ENCODE results near the gene PI16.
A peak's percentile ranks its signal among the peaks of the same experiment; 100 is the strongest.
"Not testable (repeated sequence)": the region's sequence is repeated elsewhere in the genome, so short reads cannot be mapped to it uniquely, and the experiment has no call there.

Gene PI16

DNA sequence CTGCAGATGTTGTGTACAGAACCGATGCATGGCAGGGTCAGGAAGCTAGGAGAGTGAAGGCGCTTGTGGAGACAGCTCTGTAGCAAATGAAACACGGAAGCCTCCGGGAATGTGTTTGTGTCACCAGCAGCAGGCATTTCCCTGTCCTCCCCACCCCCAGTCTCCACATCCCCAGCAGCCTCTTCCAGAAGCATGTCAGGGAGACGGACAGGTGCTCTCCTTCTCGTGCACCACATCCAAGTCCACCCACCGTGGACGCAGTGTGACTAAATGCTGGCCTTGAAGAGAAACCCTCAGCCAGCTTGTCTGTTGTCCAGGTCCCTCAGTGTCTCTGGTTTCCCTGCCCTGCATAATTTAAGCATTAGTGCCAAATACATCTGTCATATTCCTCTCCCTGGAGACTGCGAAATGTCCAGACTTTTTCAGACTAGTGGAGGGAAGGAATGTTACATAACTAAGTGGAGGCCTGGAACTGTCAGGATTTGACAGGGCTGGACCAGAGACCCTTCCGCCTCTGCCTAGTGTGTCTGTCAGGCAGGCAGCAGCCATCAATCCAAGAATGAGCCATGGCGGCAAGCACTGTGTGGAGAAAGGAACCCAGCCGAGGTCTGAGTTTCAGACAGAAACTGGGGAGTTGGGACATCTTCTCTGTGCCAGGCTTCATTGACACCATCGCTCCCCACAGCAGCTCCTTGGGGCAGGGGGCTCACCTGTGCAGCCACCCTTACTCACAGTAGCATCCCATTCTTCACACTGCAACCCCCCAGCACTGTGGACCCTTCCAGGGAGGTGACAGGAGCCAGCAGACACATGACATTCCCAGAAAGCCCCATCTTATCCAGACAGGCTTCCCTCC is 26.6 kb upstream of the PI16 start:
- Histone ChIP-seq H3K27ac (peak overlapping the region in 10 of 21 experiments; percentile 6 to 64 (median 47)), H3K4me3 (no peak overlapping the region)

DNA sequence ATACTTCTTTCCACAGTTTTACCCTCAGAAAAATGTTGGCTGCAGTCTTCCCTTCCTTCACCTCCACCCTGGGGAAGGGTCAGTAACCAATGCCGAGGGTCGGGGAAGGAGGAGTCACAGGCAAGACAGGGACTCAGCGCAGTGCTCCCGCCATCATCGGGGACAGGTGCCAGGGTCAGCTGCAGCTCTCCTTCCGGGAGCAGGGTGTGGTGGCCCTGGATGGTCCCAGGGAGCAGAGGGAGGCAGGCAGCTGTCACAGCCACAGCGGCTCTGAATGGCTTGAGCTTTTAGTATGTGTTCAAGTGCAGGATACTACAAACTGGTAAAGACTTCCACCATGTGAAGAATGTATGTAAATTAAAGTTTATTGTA is 26.0 kb upstream of the PI16 start:
- Histone ChIP-seq H3K4me3 (no peak overlapping the region), H3K27ac (peak overlapping the region in 9 of 21 experiments; percentile 6 to 64 (median 46))

GRCh38 chr6:36929152-36929551 is 25.4 kb upstream of the PI16 start:
- peak overlapping the region in 5 of 21 experiments; percentile 6 to 48 (median 26) for H3K27ac ChIP-seq

DNA sequence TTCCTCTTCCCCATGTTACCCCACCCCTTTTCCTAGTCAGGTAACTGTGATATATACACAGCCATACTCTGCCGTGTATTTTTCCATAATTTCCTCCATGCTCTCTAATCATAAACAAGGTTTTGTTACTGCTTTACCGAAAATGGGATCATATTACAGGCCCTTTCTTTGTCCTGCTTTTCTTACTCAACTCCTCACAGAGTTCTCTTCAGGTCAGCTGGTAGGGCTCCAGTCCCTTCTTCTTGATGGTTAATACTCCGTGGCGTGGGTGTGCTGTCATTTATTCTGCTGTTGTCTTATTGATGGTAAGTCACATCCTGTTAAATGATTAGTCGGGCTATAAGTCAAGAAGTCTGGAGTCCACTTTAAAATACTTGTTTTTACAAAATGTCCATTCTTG is 24.9 kb upstream of the PI16 start:
- no peak overlapping the region for H3K4me3 ChIP-seq
- H3K27ac ChIP-seq: peak overlapping the region in 4 of 21 experiments; percentile 12 to 56 (median 32)

More at GRCh38 chr6:36929152-36929551, 25.4 kb upstream of the PI16 start:
- no peak overlapping the region for H3K4me3 ChIP-seq

- H3K27ac ChIP-seq: peak overlapping the region in 4 of 21 experiments; percentile 12 to 72 (median 36)
These were observed 24.1 kb upstream of the PI16 start for GRCh38 chr6:36930483-36930882.

DNA sequence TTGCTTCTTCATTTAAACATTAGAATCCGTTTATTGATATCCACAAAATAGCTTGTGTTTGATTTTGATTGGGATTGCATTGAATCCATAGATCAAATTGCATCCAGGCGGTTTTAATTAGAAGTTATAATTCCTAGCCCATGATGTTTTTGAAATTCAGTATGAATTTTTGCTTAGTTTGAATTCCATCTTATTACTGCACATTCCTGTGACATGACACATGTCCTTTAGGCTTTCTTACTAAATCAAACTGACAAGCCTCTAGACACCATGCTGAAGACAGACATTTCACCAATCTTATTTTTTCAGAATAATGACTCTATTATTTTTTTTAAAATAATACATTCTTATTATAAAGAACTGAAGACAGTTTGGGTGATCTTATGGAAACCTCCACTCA is 21.4 kb upstream of the PI16 start:
- no peak overlapping the region for H3K4me3 ChIP-seq

More at GRCh38 chr6:36930483-36930882, 24.1 kb upstream of the PI16 start:
- H3K4me3 ChIP-seq: no peak overlapping the region

DNA sequence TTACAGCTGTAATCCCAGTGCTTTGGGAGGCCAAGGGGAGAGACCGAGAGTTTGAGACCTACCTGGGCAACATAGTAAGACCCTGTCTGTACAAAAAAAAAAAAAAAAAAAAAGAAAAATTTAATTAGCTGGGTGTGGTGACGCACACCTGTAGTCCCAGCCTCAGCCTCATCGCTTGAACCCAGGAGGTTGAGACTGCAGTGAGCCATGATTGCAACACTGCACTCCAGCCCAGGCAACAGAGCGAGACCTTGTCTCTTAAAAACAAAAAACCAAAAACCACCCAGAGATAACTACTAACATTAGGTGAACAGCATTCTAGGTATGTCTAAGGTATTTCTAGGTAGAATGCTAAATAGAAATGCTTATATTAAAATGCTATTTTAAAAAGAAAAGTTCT is 21.0 kb upstream of the PI16 start:
- H3K4me3 ChIP-seq: no peak overlapping the region
- peak overlapping the region in 1 of 21 experiments; percentile 12 for H3K27ac ChIP-seq

More for the DNA sequence above, 21.4 kb upstream of the PI16 start:
- H3K27ac ChIP-seq: no peak overlapping the region

- Histone ChIP-seq H3K27ac (no peak overlapping the region), H3K4me3 (no peak overlapping the region)
These were observed 19.6 kb upstream of the PI16 start for GRCh38 chr6:36934901-36935300.

- H3K27ac ChIP-seq: no peak overlapping the region
- no peak overlapping the region for H3K4me3 ChIP-seq
These were observed 17.7 kb upstream of the PI16 start for GRCh38 chr6:36936824-36937223.

GRCh38 chr6:36937896-36938295 is 16.6 kb upstream of the PI16 start:
- H3K27ac ChIP-seq: no peak overlapping the region
- no peak overlapping the region for H3K4me3 ChIP-seq

- Histone ChIP-seq H3K4me3 (no peak overlapping the region), H3K27ac (no peak overlapping the region)
These were observed 16.0 kb upstream of the PI16 start for GRCh38 chr6:36938536-36938935.

DNA sequence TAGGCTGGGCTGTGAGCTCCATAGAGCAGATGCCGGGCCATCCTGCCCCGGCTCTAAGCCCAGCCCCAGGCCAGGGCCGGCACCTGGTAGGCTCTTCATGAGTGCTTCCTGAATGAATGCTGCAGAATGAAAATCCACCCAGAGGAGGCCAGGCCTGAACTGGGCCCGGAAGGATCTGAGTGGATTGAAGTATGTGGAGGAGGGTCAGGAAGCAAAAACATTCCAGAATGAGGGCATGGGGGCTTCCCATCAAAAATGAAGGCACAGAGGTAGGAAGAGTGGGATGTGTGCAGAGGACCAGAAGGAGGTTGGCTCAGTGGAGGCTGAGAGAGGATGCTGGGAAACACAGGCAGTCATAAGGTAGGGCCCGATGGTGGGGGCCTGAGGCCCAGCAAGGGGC is 15.5 kb upstream of the PI16 start:
- H3K27ac ChIP-seq, H3K4me3 ChIP-seq: not testable (repeated sequence)

DNA sequence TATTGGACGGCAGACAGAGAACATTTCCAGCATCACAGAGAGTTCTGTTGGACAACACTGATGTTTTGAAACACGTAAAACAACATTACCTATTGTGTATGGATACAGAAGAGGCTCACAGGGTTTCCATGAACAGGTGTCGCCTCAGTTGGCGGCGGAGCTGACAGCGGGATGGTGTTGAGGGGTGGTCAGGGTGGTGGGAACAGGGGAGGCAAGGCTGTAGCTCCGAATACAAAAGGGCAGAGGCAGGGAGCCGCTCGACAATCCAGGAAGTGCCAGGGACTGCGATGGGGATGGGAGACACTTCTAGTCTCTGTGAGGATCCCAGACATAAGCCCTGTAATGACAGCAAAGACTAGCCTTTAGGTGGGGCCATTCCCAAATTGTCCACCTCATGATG is 14.5 kb upstream of the PI16 start:
- Histone ChIP-seq H3K27ac (no peak overlapping the region), H3K4me3 (no peak overlapping the region)

- not testable (repeated sequence) for H3K4me3 ChIP-seq, H3K27ac ChIP-seq
These were observed 13.0 kb upstream of the PI16 start for GRCh38 chr6:36941561-36941960.

DNA sequence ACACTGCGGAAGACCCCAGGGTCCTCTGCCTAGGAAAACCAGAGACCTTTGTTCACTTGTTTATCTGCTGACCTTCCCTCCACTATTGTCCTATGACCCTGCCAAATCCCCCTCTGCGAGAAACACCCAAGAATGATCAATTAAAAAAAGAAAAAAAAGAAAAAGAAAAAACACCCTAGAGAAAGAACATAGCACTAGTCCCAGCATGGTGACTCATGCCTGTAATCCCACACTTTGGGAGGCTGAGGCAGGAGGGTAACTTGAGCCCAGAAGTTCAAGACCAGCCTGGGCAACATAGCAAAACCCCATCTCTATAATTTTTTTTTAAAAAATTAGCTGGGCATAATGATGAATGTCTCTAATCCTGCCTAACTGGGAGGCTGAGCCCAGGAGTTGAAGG is 12.2 kb upstream of the PI16 start:
- not testable (repeated sequence) for H3K4me3 ChIP-seq, H3K27ac ChIP-seq

DNA sequence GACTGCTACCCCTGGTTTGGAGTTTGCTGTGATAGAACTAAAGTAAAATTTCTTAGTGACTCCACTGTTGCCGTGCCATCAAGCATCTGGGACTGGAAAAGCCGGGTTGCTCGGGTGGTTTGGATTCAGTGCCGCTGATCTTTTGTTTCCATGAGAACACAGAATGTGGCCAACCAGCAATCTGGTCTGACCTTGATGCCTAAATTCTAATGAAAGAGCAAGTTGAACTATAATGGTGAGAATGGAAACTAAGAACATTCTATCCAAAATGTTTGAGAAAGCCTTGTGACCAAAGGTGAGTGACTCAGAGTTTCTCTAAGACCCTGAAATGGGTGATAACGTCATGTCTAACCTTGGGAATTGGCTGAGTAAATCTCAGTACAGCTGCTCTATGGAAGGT is 9.9 kb upstream of the PI16 start:
- no peak overlapping the region for H3K4me3 ChIP-seq
- no peak overlapping the region for H3K27ac ChIP-seq

DNA sequence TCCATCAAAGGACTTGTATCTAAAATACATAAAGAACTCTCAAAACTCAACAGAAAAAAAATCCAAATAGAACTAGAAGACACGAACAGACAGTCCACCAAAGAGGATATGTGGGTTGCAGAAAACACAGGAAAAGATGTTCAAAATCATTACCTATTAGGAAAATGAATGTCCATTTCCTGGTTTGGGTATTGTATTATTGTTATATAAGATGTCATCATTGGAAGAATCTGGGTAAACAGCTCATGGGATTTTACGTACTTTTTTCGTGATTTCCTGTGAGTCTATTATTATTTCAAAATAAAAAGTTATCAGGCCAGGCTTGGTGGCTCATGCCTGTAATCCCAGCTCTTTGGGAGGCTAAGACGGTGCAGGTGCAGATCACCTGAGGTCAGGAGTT is 9.2 kb upstream of the PI16 start:
- Histone ChIP-seq H3K4me3 (no peak overlapping the region), H3K27ac (no peak overlapping the region)

DNA sequence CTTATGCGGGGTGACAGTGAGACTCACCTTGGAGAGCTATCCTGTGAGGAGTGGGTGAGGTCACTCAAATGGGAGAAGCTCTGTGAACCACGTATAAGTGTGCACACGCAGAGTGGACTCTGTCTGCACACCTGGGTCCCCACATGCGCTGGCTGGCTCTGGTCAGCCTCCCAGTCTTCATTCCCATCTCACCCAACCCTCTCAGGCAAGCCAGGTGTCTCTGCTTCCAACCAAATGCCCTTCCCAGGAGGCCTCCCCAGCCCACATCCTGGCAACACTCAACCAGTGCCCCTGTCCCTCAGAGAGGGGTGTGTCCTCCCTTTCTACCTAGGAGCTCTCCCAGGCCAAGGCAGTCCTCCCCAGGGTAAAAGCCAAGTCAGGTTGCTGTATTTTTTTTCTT is 8.0 kb upstream of the PI16 start:
- H3K4me3 ChIP-seq: no peak overlapping the region
- no peak overlapping the region for H3K27ac ChIP-seq

GRCh38 chr6:36947570-36948351 is 6.8 kb upstream of the PI16 start:
- Histone ChIP-seq H3K4me3 (no peak overlapping the region), H3K27ac (peak overlapping the region in 1 of 21 experiments; percentile 58)

GRCh38 chr6:36949076-36949475 is 5.5 kb upstream of the PI16 start:
- not testable (repeated sequence) for H3K4me3 ChIP-seq, H3K27ac ChIP-seq

GRCh38 chr6:36949636-36950035 is 4.9 kb upstream of the PI16 start:
- Histone ChIP-seq H3K27ac (no peak overlapping the region), H3K4me3 (no peak overlapping the region)

Data from skin epidermis (tissue), 12 donors.